ENCODE results near the gene MCU.
"Not testable (repeated sequence)": the region's sequence is repeated elsewhere in the genome, so short reads cannot be mapped to it uniquely, and the experiment has no call there.

DNA sequence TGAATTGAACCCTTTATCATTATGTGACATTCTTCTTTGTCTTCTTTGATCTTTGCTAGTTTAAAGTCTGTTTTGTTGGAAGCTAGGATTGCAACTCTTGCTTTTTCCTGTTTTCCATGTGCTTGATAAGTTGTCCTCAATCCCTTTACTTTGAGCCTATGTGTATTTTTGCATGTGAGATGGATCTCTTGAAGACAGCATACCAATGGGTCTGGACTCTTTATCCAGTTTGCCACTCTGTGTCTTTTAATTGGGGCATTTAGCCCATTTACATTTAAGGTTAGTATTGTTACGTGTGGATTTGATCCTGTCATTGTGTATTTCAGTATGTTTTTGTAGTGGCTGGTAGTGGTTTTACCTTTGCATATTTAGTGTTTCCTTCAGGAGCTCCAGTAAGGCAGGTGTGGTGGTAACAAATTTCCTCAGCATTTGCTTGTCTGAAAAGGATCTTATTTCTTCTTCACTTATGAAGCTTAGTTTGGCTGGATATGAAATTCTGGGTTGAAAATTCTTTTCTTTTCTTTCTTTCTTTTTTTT is 229.3 kb downstream of the MCU start:
- not testable (repeated sequence) for TF ChIP-seq CTCF, EP300, POLR2A, POLR2AphosphoS5 (IDR thresholded peaks at IDR 0.05)

All from stomach (tissue), 4 donors.